M059J (cell line): Measurements from ENCODE around the gene UTF1. TPM values are rescaled to one million over a fixed set of nuclear protein-coding genes. Genes with fewer than 3 reads are reported as not detected.

ENCODE experiments used
- DNase-seq: peaks from one replicate; pipeline ENCODE4 v3.0.0-alpha.2; 2012; ENCODE audit warnings: low read depth
- total RNA-seq: library from RNA; depleted of rRNA; stranded (reverse); fragments of >200 nt; shearing (Covaris generic); gene quantifications from 2 replicates; pipeline ENCODE4 v1.2.3, GENCODE V29; 2014; rRNA removed

Gene UTF1, protein sequence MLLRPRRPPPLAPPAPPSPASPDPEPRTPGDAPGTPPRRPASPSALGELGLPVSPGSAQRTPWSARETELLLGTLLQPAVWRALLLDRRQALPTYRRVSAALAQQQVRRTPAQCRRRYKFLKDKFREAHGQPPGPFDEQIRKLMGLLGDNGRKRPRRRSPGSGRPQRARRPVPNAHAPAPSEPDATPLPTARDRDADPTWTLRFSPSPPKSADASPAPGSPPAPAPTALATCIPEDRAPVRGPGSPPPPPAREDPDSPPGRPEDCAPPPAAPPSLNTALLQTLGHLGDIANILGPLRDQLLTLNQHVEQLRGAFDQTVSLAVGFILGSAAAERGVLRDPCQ
- total RNA-seq: not detected in 2 replicates

DNA sequence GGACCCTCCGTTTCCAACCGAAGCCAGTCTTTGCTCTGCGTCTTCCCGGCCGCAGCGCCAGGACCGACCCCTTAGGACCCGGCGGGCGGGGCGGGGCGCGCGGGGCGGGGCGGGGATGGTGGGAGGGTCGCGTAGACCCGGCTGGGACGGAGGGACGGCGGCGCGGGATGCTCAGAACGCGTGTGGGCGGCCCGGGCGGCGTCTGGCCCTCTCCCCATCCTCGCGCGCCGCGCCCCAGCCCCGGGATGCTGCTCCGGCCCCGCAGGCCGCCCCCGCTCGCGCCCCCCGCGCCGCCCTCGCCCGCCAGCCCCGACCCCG, at the start of gene UTF1:
Gene UTF1 (plus strand): TSS at position 174 of the 318 bp plus-strand sequence. CDS start 72 bp downstream, at position 246.
- DNase-seq: no peak

DNA sequence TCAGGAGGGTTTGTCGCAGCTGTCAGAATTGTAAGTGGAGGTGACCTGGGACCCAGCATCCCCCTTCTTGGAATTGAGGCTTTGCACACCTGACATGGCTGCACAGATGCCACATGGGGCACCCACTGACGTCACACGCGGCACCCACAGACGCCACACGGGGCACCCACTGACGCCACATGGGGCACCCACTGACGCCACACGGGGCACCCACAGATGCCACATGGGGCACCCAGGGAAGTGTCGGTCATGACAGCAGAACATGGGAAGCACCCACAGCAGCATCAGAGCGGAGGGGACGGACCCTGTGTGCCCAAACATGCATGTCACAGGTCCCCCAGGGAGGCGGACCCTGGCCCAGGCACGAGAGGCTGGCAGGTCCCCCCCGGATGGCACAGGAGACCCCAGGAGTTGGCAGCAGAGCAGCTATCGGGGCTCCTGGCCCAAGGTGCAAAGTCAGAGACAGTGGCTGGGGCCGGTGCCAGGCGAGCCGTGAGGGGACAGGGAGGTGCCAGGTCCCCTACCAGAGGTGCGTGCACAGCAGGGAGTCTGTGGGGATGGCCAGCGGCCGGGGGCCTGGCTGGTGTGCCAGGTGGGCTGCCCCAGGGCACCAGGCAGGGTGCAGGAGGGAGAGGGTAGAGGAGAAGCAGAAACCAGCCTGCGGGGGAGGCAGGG, 48.9 kb upstream of the UTF1 start:
- DNase-seq: no peak

DNA sequence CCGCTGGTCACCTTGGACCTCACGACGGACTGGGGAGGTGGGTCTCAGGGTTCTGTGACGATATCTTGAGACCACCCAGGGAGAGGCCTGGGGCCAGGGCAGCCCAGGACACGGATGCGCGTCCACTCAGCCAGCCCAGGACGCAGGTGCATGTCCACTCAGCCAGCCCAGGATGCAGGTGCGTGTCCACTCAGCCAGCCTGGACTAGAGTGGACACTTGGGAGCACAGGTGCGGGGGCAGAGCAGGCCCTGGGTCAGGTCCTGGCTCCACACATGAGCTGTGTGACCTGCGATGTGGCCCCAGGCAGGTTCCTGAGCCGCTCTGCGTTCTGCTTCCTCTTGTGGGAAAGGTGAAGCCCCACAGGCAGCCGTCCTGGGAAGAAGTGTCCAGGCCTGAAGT, 47.8 kb upstream of the UTF1 start:
- no peak for DNase-seq

DNA sequence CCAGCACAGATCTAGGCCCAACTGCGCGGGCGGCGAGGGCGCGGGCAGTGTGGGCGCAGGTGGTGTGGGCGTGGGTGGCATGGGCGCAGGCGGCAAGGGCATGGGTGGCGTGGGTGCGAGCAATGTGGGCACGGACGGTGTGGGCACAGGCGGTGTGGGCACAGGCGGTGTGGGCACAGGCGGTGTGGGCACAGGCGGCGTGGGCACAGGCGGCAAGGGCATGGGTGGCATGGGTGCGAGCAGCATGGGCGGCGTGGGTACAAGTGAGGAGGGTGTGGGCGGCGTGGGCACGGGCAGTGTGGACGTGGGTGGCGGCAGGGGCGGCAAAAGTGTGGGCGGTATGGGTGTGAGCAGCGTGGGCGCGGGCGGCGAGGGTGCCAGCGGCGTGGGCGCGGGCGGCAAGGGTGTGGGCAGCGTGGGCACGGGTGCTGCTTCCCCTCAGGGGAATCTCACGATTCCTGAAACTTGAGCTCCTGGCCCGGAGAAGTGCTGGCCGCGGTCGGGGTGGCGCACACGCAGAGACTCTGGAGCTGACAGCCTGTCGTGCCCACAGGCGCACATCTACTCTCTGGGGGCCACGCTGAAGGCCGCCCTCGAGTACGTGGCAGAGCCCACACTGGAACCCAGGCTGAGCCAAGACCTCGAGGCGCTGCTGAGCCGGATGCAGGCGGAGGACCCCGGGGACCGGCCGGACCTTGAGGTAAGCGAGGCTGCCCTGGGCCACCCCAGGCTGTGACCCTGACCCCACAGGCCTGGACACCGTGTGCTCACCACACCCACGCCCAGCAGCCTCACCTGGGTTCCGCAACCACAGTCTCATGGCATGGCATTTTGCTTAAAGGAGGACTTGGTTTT, 47.0 kb upstream of the UTF1 start:
- DNase-seq: no peak

DNA sequence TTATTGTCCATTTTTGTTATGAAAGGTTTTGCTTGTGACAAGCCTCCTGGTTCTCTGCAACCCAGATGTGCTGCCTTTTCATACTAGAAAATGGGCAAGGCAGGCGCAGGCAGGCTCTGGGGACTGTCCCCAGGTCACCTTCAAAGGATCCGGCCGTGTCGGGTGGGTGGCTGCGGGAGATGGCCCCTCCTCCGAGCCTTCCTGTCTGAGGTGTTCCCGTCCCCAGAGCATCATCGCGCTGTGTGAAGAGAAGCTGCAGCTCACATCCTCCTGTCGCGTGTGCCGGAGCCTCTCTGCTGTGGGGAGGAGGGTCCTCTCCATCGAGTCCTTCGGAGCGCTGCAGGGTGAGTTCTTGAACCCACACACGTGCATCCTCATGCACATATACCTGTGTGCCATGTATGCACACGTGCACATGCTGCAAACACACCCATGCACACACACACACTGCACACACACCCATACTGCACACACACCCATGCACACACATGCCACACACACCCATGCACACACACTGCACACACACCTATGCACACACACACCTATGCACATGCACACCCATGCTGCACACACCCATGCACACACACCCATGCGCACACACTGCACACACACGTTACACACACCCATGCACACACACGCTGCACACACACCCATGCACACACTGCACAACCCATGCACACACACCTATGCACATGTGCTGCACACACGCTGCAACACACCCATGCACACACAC, 46.2 kb upstream of the UTF1 start:
- DNase-seq: no peak

DNA sequence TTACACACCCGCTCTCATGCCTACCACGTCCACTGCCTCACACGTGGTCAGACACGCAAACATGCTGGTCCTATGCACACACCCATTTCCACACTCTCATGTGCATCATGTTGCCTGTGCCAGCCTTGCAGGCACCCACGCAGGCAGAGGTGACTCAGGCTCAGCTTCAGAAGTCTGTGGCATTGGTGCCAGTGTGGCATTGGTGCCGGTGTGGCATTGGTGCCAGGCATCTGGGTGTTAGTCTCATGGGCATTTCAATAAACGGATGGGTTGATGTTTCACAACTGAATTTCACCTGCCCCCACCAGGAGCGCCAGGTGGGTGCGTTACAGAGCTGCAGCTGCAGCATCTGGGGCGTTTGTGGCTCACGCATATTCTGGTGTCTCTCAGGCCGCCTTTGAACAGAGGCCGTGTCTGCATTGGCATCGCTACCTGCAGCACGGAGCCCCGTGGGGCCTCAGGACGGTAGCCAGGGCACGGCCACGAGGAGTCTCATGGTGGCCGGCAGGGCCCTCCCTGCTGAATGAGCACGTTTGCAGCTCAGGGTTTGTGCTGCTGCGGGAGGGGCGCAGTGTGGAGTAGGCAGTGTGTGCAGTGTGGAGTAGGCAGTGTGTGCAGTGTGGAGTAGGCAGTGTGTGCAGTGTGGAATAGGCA, 45.3 kb upstream of the UTF1 start:
- DNase-seq: no peak

DNA sequence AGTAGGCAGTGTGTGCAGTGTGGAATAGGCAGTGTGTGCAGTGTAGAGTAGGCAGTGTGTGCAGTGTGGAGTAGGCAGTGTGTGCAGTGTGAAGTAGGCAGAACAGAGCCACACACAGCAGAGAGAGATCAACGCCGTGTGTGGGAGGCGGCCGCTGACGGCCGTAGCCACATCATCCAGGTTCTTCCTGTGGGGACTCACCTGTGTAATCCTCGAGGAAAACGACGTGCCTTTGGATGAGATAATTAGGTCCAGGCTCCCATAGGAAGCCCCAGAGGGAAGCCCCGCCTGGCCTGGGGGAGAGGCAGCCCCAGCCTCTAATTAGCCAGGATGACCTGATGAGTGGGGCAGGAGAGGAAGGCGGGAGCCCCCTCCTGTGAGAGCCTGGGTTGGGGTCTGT, 44.6 kb upstream of the UTF1 start:
- DNase-seq: no peak

DNA sequence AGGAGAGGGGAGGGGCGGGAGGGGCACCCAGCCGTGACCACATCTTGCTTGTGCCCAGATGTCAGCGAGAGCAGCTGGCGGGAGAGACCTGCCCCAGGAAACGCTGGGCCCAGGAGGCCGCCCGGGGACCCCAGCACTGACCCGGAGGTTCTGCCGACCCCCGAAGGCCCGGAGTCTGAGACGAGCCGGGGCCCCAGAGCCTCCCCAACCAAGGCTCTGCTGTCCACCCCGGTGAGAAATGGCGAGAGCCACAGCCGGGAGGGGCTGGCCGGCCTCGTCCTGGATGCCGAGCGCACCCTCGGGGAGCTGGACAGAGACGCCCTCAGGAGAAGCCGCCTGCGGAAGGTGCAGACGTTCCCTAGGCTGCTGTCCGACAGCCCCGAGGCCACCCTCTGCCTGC, 44.1 kb upstream of the UTF1 start:
- DNase-seq: no peak

DNA sequence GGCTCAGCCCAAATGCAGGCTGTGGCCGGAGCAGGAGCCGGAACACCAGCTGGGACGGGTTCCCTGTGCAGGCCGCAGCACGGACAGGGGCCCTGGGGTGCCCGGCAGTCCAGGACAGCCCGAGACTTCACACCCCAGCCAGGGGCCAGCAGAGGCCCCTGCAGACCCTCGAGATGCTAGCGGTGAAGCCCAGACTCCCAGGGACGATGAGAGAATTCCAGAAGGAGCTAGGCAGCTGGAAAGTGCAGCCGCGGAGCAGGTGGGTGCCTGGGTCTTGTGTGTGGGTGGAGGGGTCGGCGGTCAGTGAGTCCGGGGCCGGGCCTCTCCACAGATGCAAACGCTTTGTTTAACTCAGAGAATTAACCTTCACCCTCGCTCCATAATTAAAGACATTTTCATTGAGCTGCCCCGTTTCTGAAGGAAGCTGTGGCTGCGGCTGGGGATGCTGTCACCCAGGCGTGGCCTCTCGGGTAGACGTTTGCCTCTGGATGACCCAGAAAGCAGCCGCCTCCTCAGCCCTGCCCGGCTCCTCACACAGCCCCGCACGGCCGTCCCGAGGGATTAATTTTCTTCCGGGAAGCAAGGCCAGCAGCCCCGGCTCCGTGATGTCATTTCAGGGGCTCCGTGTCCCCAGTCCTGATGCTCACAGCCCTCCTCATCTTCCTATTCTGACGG, 43.5 kb upstream of the UTF1 start:
- no peak for DNase-seq

DNA sequence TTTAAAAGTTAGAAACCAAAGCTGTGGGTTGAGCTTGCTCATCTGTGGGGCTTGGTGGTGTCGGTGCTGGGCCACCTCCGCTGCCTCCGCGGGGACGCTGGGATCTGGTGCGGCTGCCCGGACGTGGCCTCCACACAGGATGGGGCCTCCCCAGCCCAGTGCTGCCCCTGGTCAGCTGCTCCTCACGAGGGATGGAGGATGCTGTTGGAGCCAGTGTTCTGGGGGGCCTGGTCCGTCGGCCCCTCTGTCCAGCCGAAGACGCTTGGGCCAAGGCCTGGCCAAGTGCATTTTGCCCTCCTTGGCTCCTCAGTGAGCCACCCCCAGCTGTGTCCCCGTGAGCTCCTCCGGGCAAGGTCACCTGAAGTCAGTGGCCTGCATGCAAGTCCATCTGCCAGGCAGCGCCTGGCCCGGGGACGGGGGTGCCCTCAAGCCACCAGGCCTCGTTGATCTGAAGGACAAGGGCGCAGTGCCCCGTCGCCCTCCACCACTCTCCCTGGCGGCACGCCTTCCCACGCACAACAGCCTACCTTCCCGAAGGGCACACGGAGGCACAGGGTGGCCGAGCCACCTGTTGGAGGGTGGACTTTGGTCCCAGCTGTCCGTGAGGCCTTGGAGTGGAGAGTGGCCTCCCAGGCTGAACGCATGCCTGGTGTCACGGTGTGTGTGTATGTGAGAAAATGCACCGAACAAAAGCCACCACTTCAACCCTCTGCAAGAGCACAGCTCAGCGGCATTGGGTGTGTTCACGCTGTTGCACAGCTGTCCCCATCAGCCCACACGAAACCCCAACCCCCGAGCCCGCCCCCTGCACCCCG, 42.7 kb upstream of the UTF1 start:
- no peak for DNase-seq

DNA sequence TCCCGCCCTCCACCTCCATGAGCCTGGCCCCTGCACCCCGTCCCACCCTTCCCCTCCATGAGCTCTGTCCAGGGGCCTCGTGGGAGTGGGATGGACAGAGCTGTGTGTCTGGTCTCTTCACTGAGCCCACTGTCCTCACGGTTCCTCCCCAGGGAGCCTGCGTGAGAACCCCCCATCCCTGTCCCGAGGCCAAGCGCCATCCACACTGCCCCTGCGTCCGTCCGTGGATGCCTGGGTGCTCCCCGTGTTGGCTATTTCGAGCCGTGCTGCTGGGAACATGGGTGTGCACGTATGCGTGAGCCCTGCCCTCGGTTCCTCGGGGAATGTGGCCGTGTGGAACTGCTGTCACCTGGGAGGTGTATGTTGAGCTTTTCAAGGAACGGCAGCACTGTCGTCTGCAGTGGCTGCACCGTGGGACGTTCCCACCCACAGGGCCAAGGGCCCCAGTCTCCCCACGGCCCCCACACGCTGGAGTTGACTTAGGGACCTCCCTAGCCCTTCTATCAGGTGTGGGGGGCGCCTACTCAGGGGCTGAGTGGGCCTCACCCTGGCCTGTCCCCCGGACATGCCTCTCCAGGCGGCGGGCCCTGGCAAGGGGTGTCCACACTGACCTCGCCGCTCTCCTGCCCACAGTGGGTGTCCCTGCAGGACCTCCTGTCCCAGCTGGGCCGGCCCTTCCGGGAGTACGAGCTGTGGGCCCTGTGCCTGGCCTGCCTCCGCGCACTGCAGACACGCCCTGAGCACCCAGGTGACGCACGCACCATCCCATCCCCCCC, 41.9 kb upstream of the UTF1 start:
- DNase-seq: no peak

DNA sequence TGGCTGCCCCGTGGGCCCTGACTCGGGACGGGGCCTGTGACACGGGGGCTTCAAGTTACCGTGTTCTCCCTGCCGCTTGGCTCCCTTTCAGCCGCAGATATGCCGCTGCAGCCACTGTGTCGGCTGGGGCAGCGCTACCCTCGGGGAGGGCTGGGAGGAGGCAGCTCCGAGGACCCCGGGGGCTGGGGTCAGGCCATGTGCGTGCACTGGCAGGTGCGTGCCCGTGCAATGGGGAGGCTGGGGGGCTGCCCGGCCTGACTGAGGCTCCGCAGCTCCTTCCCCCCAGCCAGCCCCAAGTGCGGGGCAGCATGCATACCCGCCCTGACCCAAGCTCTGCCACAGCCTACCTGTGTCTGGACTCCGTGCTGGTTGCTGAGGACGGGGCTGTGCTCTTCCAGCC, 40.8 kb upstream of the UTF1 start:
- DNase-seq: no peak

DNA sequence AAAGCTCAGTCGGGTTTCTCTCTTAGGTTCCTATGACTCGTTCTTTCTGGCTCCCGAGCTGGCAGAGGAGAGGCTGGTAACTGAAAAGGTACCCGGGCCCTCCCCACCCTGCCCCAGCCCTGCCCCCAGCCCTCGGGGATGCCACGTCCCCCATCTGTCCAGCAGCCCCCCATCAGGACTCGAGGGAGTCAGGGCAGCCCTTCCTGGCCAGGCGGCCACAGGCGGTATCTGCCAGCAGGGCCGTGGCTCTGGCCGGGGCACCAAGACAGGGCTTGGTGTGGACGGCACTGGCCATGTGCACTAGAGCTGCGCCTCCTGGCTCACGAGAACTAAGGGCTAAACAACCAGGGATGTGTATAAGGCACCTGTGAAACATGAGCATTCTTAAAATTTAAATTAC, 40.3 kb upstream of the UTF1 start:
- no peak for DNase-seq

DNA sequence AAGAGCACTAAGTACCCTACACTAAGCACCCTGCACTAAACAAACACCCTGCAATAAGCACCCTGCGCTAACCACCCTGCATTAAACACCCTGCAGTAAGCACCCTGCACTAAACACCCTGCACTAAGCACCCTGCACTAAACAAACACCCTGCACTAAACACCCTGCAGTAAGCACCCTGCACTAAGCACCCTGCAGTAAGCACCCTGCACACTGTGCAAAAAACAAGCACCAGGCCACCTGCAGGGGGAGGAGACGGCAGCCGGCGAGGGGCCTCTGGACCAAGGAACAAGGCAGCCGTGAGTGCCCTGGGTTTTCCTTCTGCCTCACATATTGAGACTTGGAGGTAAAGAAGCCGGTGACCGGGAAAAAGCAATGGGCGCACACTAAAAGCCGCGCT, 39.8 kb upstream of the UTF1 start:
- DNase-seq: no peak

DNA sequence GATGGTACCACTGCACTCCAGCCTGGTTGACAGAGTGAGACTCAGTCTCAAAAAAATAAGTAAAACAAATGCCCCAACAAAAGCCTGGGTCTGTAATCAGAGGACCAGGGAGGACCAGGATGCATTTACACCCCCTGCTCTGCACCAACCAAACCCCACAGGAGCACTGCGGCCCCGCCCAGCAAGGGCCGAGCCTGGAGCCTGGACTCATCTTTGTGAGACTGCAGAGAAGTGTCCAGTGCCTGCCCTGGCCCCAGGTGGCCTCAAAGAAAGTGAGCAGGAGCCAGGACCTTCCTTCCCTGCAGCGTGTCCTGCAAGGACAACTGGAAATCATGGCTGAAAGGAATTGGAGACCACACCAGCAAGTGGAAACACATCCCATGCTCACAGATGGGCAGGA, 38.4 kb upstream of the UTF1 start:
- no peak for DNase-seq

DNA sequence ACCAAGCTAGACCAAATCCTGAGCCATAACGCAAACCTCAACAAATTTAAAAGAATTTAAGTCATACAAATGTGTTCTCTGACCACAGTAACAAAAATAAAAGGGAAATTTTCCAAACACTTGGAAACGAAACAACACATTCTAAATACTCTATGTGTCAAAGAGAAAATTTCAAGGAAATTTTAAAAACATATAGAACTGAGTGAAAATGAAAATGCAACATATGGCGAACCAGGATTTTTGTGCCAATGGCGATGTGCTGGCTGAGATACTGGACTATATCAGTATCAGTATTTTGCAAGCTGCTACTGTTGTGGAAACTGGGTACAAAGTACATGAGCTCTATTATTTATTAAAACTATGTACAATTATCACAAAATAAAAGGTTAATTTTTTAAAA, 35.9 kb upstream of the UTF1 start:
- DNase-seq: no peak

DNA sequence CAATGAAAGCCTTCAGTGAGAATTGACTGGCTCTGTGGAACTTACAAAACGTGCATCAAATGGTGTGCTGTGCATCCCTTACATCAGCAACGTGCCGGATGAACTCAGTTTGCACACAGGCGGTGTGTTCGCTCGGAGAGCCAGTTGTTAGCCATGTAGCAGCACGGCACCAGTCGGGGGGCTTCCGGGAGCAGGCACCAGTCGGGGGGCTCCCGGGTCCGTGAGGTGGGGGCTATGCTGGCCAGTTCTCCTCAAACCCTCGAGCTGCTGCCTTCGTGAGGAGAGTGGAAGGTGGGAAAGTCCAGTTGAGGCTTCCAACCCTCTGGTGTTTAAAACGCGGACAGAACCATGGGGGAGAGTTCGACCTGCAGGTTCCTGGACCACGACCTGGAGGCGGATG, 34.9 kb upstream of the UTF1 start:
- DNase-seq: no peak

DNA sequence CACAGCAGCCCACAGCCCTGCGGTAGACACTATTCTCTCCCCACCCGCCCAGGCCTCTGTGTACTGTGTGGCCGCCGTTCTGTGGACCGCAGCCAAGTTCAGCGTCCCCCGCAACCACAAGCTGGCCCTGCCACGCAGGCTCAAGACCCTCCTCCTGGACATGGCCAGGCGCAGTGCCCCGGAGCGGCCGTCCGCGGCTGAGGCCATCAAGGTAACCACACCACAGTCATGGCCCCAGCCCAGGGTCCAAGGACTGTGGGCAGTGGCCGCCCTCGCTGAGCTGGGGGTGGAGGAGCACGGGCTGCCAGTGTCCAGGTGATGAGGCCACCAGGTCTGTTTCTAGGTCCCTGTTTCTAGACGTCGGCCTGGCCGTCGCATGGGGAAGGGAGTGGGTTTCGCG, 34.4 kb upstream of the UTF1 start:
- no peak for DNase-seq

DNA sequence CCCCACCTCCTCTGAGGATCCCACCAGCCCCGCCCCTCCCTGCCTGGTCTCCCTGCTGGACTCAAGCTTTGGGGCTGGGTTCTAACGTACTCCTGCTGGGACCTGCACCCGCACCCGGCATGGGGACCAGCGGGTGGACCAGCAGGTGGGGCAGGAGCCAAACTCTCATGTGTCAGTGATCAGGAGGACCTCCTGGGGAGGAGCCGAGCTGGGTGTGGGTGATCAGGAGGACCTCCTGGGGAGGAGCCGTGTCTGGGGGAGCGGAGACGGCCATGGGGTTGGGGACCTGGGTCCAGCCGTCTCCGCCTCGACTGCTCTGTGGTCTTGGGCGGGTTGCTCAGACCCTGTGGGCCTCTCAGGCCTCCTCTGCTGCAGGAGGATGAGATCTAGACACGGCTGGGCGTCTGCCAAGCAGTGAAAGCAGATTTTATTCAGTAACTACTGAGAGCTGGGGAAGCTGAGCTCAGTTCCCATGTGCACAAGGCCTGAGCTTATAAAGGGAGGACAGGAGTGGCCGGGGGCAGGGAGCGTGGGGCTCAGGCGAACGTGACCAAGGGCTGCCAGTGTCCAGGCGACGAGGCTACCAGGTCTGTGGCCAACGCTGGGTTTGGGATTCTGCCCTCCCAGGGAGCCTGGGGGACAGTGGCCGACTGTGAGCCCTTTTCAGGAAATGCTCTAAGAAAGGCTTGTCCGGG, 33.6 kb upstream of the UTF1 start:
- no peak for DNase-seq
